HepG2 (cell line): ENCODE results near the gene DMRTA2.

Experiments used
- EEA1 ChIP-seq: sonication (generic); formaldehyde crosslinking; IDR thresholded peaks from 2 replicates; pipeline ENCODE4 v1.5.1; 2020; ENCODE audit warnings: mild to moderate bottlenecking, missing genetic modification reagents, borderline replicate concordance
- EZH2 ChIP-seq: conservative IDR thresholded peaks from 2 replicates; pipeline ENCODE4 v1.6.1; 2012; ENCODE audit warnings: mild to moderate bottlenecking, low read depth, low read length, moderate library complexity
- FOXM1 ChIP-seq: sonication (generic); formaldehyde crosslinking; IDR thresholded peaks from 2 replicates; pipeline ENCODE4 v1.5.0; 2020; ENCODE audit warnings: missing genetic modification reagents
- HNF4G ChIP-seq, 2 experiments: sonication (generic) in 1 of 2; formaldehyde crosslinking in 1 of 2; IDR thresholded peaks; 2 replicates each; pipeline versions ENCODE4 v1.4.0 to v1.6.1; 2011 to 2020; ENCODE audit warnings: borderline replicate concordance in 2 of 2, low read depth in 2 of 2, mild to moderate bottlenecking in 2 of 2, low read length in 1 of 2, missing genetic modification reagents in 1 of 2, moderate library complexity in 1 of 2
- POLR2A ChIP-seq, 2 experiments: IDR thresholded peaks; 2 replicates each; pipeline ENCODE4 v1.6.1; 2011; ENCODE audit warnings: low read depth in 2 of 2, low read length in 2 of 2, mild to moderate bottlenecking in 1 of 2, moderate library complexity in 1 of 2; ENCODE audit not compliant: insufficient read depth in 1 of 2
- POLR2AphosphoS5 ChIP-seq: IDR thresholded peaks from 2 replicates; pipeline ENCODE4 v1.6.1; 2012; ENCODE audit warnings: low read depth, low read length
- RAD21 ChIP-seq: fragments of 450-650 bp; formaldehyde crosslinking; IDR thresholded peaks from 2 replicates; pipeline ENCODE4 v1.5.0; 2020; ENCODE audit warnings: mild to moderate bottlenecking
- SMAD3 ChIP-seq: sonication (generic); formaldehyde crosslinking; IDR thresholded peaks from 2 replicates; pipeline ENCODE4 v1.4.0; 2020; ENCODE audit warnings: missing genetic modification reagents
- SOX6 ChIP-seq, 2 experiments: fragments of 450-650 bp in 1 of 2; sonication (generic) in 1 of 2; formaldehyde crosslinking in 1 of 2; IDR thresholded peaks; 2 replicates each; pipeline versions ENCODE4 v1.4.0 to v1.6.1; 2017 to 2020; ENCODE audit warnings: antibody characterized with exemption in 1 of 2, mild to moderate bottlenecking in 1 of 2, missing genetic modification reagents in 1 of 2
- THAP11 ChIP-seq: IDR thresholded peaks from 2 replicates; pipeline ENCODE4 v1.6.1; 2016; ENCODE audit warnings: missing biosample characterization, missing genetic modification reagents
- ZFP41 ChIP-seq: sonication (generic); formaldehyde crosslinking; IDR thresholded peaks from 2 replicates; pipeline ENCODE4 v1.4.0; 2020; ENCODE audit warnings: mild to moderate bottlenecking, missing genetic modification reagents, borderline replicate concordance
- ZNF207 ChIP-seq: fragments of 450-650 bp; IDR thresholded peaks from 2 replicates; pipeline ENCODE4 v1.6.1; 2016; ENCODE audit warnings: antibody characterized with exemption, borderline replicate concordance
- TF ChIP-seq, protein P1 (sequence below): conservative IDR thresholded peaks from 2 replicates; pipeline ENCODE4 v1.6.1; 2018; ENCODE audit warnings: missing genetic modification reagents

GRCh38 chr1:50454911-50455310, 31.7 kb upstream of the DMRTA2 start:
- TF ChIP-seq HNF4G (IDR thresholded peaks at IDR 0.05; ENCODE audit: borderline replicate concordance, low read depth, low read length) (no peak), HNF4G (CRISPR knock-in tag; IDR thresholded peaks at IDR 0.05; ENCODE audit: borderline replicate concordance, low read depth) (no peak), EEA1 (CRISPR knock-in tag) (no peak), FOXM1 (CRISPR knock-in tag) (no peak), SMAD3 (CRISPR knock-in tag) (no peak), THAP11 (no peak), POLR2A (IDR thresholded peaks at IDR 0.05; ENCODE audit: insufficient read depth in 1 of 2, low read depth in 2 of 2, low read length in 2 of 2) (no peak), SOX6 (IDR thresholded peaks at IDR 0.05) (no peak), SOX6 (CRISPR knock-in tag; IDR thresholded peaks at IDR 0.05) (no peak), ZNF207 (no peak), RAD21 (CRISPR knock-in tag) (no peak), POLR2AphosphoS5 (no peak), ZFP41 (no peak), EZH2 (no peak)
- TF ChIP-seq, protein P1, sequence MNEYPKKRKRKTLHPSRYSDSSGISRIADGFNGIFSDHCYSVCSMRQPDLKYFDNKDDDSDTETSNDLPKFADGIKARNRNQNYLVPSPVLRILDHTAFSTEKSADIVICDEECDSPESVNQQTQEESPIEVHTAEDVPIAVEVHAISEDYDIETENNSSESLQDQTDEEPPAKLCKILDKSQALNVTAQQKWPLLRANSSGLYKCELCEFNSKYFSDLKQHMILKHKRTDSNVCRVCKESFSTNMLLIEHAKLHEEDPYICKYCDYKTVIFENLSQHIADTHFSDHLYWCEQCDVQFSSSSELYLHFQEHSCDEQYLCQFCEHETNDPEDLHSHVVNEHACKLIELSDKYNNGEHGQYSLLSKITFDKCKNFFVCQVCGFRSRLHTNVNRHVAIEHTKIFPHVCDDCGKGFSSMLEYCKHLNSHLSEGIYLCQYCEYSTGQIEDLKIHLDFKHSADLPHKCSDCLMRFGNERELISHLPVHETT (CRISPR knock-in tag), result no peak
